ENCODE measurements around the gene ARAP2.

Gene ARAP2

GRCh38 chr4:36244257-36245082 lies at the start of gene ARAP2:
ARAP2 (minus strand) TSS chr4:36244514; CDS start chr4:36229486, 15,028 bp downstream.
- peak; percentile 81 for DNase-seq

- DNase-seq: no peak
Measured at GRCh38 chr4:36292556-36293188, 48.4 kb upstream of the ARAP2 start.

GRCh38 chr4:36290641-36291040 lies 46.3 kb upstream of the ARAP2 start:
- DNase-seq: no peak

- no peak for DNase-seq
Measured at GRCh38 chr4:36288731-36289426, 44.6 kb upstream of the ARAP2 start.

GRCh38 chr4:36286481-36286871 lies 42.2 kb upstream of the ARAP2 start:
- no peak for DNase-seq

- peak; percentile 55 for DNase-seq
Measured at GRCh38 chr4:36285784-36286480, 41.6 kb upstream of the ARAP2 start.

- no peak for DNase-seq
Measured at GRCh38 chr4:36283912-36284465, 39.7 kb upstream of the ARAP2 start.

- no peak for DNase-seq
Measured at GRCh38 chr4:36282503-36283030, 38.3 kb upstream of the ARAP2 start.

- peak; percentile 43 for DNase-seq
Measured at GRCh38 chr4:36281384-36282106, 37.2 kb upstream of the ARAP2 start, which contains the start of gene DTHD1. DTHD1 (plus strand) TSS chr4:36281616; CDS start chr4:36281759, 143 bp downstream.

GRCh38 chr4:36280555-36280954 lies 36.2 kb upstream of the ARAP2 start:
- no peak for DNase-seq

GRCh38 chr4:36278789-36279188 lies 34.5 kb upstream of the ARAP2 start:
- no peak for DNase-seq

- DNase-seq: no peak
Measured at GRCh38 chr4:36277533-36277932, 33.2 kb upstream of the ARAP2 start.

- DNase-seq: no peak
Measured at GRCh38 chr4:36274158-36274557, 29.8 kb upstream of the ARAP2 start.

- DNase-seq: no peak
Measured at GRCh38 chr4:36273276-36273675, 29.0 kb upstream of the ARAP2 start.

GRCh38 chr4:36269533-36270173 lies 25.3 kb upstream of the ARAP2 start:
- DNase-seq: no peak

- DNase-seq: peak; percentile 18
Measured at GRCh38 chr4:36269101-36269500, 24.8 kb upstream of the ARAP2 start.

- no peak for DNase-seq
Measured at GRCh38 chr4:36267486-36268268, 23.4 kb upstream of the ARAP2 start.

GRCh38 chr4:36264207-36264826 lies 20.0 kb upstream of the ARAP2 start:
- DNase-seq: no peak

- DNase-seq: no peak
Measured at GRCh38 chr4:36260731-36261130, 16.4 kb upstream of the ARAP2 start.

GRCh38 chr4:36256398-36256891 lies 12.1 kb upstream of the ARAP2 start:
- DNase-seq: no peak

All from activated naive CD4-positive, alpha-beta T cell treated with Interleukin-2 at 50 U/mL for 16 hours (primary cell).